ENCODE measurements around the gene SGCD.

The SGCD gene

DNA sequence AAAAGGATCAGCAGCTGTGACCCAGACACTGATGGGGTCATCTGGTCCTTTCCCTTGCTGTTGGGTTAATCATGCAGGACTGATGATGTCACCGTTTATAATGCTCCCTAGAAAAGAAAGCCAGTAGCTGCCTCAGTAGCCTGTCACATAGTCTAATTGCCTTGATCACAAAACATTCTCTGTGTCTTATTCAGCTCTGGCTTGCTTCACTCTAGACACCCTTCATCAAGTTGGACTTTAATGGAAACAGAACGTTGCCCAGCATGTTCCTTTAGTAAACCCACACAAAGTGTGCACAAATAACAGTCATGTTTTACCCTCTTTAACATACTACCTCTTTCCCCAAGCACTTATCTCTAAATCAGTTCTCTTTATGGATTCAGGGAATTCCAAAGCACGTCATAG lies 170.8 kb downstream of the SGCD start:
- Histone ChIP-seq H3K9me3 (replicated peaks in 1 of 2; ENCODE audit: control insufficient read depth in 2 of 2, insufficient read depth in 1 of 2, low read depth in 1 of 2, low read length in 2 of 2) (no peaks in the 10 kb centered on the region), H3K18ac (ENCODE audit: low read length) (no peak overlapping the region), H3K27me3 (ENCODE audit: control insufficient read depth in 3 of 3, insufficient read depth in 3 of 3, low read depth in 1 of 3, low read length in 3 of 3) (no peaks in the 10 kb centered on the region), H3K79me1 (ENCODE audit: low read depth, low read length) (no peaks in the 10 kb centered on the region), H3K36me3 (replicated peaks in 1 of 2; ENCODE audit: control insufficient read depth in 2 of 2, insufficient read depth in 2 of 2, low read length in 2 of 2) (no peaks in the 10 kb centered on the region), H2AK5ac (ENCODE audit: low read depth, low read length) (no peak overlapping the region), H4K91ac (ENCODE audit: low read depth, low read length, poor library complexity) (no peak overlapping the region), H3K14ac (ENCODE audit: low read length) (no peak overlapping the region), H2BK120ac (ENCODE audit: low read depth, low read length) (no peak overlapping the region), H2BK15ac (ENCODE audit: low read length) (no peak overlapping the region), H4K8ac (ENCODE audit: low read depth, low read length) (no peak overlapping the region), H3K4me2 (ENCODE audit: insufficient read depth, low read length, poor library complexity, severe bottlenecking) (no peak overlapping the region), H3K4me1 (ENCODE audit: control insufficient read depth in 2 of 2, insufficient read depth in 1 of 2, low read depth in 1 of 2, low read length in 2 of 2) (peaks cover 0 to 4% of the 10 kb centered on the region in 2 donors), H3K4me3 (ENCODE audit: low read length in 2 of 2) (no peak overlapping the region), H2AFZ (ENCODE audit: low read length) (no peak overlapping the region), H2BK5ac (ENCODE audit: low read length) (no peak overlapping the region), H2BK12ac (ENCODE audit: low read length) (no peak overlapping the region), H3K27ac (replicated peaks; ENCODE audit: low read length) (no peak overlapping the region), H3K23ac (ENCODE audit: low read depth, low read length, poor library complexity) (no peak overlapping the region), H3K4ac (ENCODE audit: low read length) (no peak overlapping the region), H3K9ac (ENCODE audit: low read depth, low read length, poor library complexity) (no peak overlapping the region)
- no CpG with 5 or more reads among the region's 3 CpGs for WGBS, 2 donors (ENCODE audit: extremely low coverage in 2 of 2, insufficient read length in 2 of 2, insufficient replicate concordance in 1 of 2)
- DNase-seq (ENCODE audit: low spot score), result peak; percentile 5

GRCh38 chr5:156498226-156498980 lies 171.4 kb downstream of the SGCD start:
- Histone ChIP-seq H3K4me3 (ENCODE audit: low read length in 2 of 2) (no peak overlapping the region), H2BK12ac (ENCODE audit: low read length) (no peak overlapping the region), H2AFZ (ENCODE audit: low read length) (no peak overlapping the region), H4K91ac (ENCODE audit: low read depth, low read length, poor library complexity) (no peak overlapping the region), H2BK120ac (ENCODE audit: low read depth, low read length) (no peak overlapping the region), H3K4ac (ENCODE audit: low read length) (no peak overlapping the region), H4K8ac (ENCODE audit: low read depth, low read length) (no peak overlapping the region), H2BK15ac (ENCODE audit: low read length) (no peak overlapping the region), H3K79me1 (ENCODE audit: low read depth, low read length) (no peaks in the 10 kb centered on the region), H3K9me3 (replicated peaks in 1 of 2; ENCODE audit: control insufficient read depth in 2 of 2, insufficient read depth in 1 of 2, low read depth in 1 of 2, low read length in 2 of 2) (no peaks in the 10 kb centered on the region), H3K4me2 (ENCODE audit: insufficient read depth, low read length, poor library complexity, severe bottlenecking) (no peak overlapping the region), H3K27ac (replicated peaks; ENCODE audit: low read length) (no peak overlapping the region), H2AK5ac (ENCODE audit: low read depth, low read length) (no peak overlapping the region), H3K23ac (ENCODE audit: low read depth, low read length, poor library complexity) (no peak overlapping the region), H3K4me1 (ENCODE audit: control insufficient read depth in 2 of 2, insufficient read depth in 1 of 2, low read depth in 1 of 2, low read length in 2 of 2) (peaks cover 0 to 4% of the 10 kb centered on the region in 2 donors), H3K14ac (ENCODE audit: low read length) (no peak overlapping the region), H3K18ac (ENCODE audit: low read length) (no peak overlapping the region), H2BK5ac (ENCODE audit: low read length) (no peak overlapping the region), H3K36me3 (replicated peaks in 1 of 2; ENCODE audit: control insufficient read depth in 2 of 2, insufficient read depth in 2 of 2, low read length in 2 of 2) (no peaks in the 10 kb centered on the region), H3K9ac (ENCODE audit: low read depth, low read length, poor library complexity) (no peak overlapping the region), H3K27me3 (ENCODE audit: control insufficient read depth in 3 of 3, insufficient read depth in 3 of 3, low read depth in 1 of 3, low read length in 3 of 3) (no peaks in the 10 kb centered on the region)
- DNase-seq (ENCODE audit: low spot score), result no peak
- no CpG with 5 or more reads among the region's 7 CpGs for whole genome bisulfite sequencing, 2 donors (ENCODE audit: extremely low coverage in 2 of 2, insufficient read length in 2 of 2, insufficient replicate concordance in 1 of 2)

GRCh38 chr5:156500755-156501154 lies 173.8 kb downstream of the SGCD start:
- Histone ChIP-seq H4K91ac (ENCODE audit: low read depth, low read length, poor library complexity) (no peak overlapping the region), H3K4me1 (ENCODE audit: control insufficient read depth in 2 of 2, insufficient read depth in 1 of 2, low read depth in 1 of 2, low read length in 2 of 2) (peaks cover 0 to 4% of the 10 kb centered on the region in 2 donors), H3K79me1 (ENCODE audit: low read depth, low read length) (no peaks in the 10 kb centered on the region), H4K8ac (ENCODE audit: low read depth, low read length) (no peak overlapping the region), H3K4me3 (ENCODE audit: low read length in 2 of 2) (no peak overlapping the region), H3K9me3 (replicated peaks in 1 of 2; ENCODE audit: control insufficient read depth in 2 of 2, insufficient read depth in 1 of 2, low read depth in 1 of 2, low read length in 2 of 2) (no peaks in the 10 kb centered on the region), H3K27me3 (ENCODE audit: control insufficient read depth in 3 of 3, insufficient read depth in 3 of 3, low read depth in 1 of 3, low read length in 3 of 3) (no peaks in the 10 kb centered on the region), H3K9ac (ENCODE audit: low read depth, low read length, poor library complexity) (no peak overlapping the region), H3K4me2 (ENCODE audit: insufficient read depth, low read length, poor library complexity, severe bottlenecking) (no peak overlapping the region), H3K36me3 (replicated peaks in 1 of 2; ENCODE audit: control insufficient read depth in 2 of 2, insufficient read depth in 2 of 2, low read length in 2 of 2) (no peaks in the 10 kb centered on the region), H2AFZ (ENCODE audit: low read length) (no peak overlapping the region), H2BK120ac (ENCODE audit: low read depth, low read length) (no peak overlapping the region), H2BK15ac (ENCODE audit: low read length) (no peak overlapping the region), H3K18ac (ENCODE audit: low read length) (no peak overlapping the region), H2BK12ac (ENCODE audit: low read length) (no peak overlapping the region), H3K14ac (ENCODE audit: low read length) (no peak overlapping the region), H2AK5ac (ENCODE audit: low read depth, low read length) (no peak overlapping the region), H3K23ac (ENCODE audit: low read depth, low read length, poor library complexity) (no peak overlapping the region), H2BK5ac (ENCODE audit: low read length) (no peak overlapping the region), H3K4ac (ENCODE audit: low read length) (no peak overlapping the region), H3K27ac (replicated peaks; ENCODE audit: low read length) (no peak overlapping the region)
- WGBS, 2 donors (ENCODE audit: extremely low coverage in 2 of 2, insufficient read length in 2 of 2, insufficient replicate concordance in 1 of 2), result no CpG with 5 or more reads among the region's 5 CpGs
- no peak for DNase-seq (ENCODE audit: low spot score)

GRCh38 chr5:156505101-156505500 lies 178.1 kb downstream of the SGCD start:
- no peak overlapping the region for H3K4me2 ChIP-seq (ENCODE audit: insufficient read depth, low read length, poor library complexity, severe bottlenecking)
- H2AFZ ChIP-seq (ENCODE audit: low read length), result no peak overlapping the region
- H4K91ac ChIP-seq (ENCODE audit: low read depth, low read length, poor library complexity), result no peak overlapping the region
- H2AK5ac ChIP-seq (ENCODE audit: low read depth, low read length), result no peak overlapping the region
- no peak overlapping the region for H2BK5ac ChIP-seq (ENCODE audit: low read length)
- WGBS, 2 donors (ENCODE audit: extremely low coverage in 2 of 2, insufficient read length in 2 of 2, insufficient replicate concordance in 1 of 2), result no CpG with 5 or more reads among the region's 5 CpGs
- H3K9me3 ChIP-seq (replicated peaks in 1 of 2; ENCODE audit: control insufficient read depth in 2 of 2, insufficient read depth in 1 of 2, low read depth in 1 of 2, low read length in 2 of 2), result no peaks in the 10 kb centered on the region
- no peak overlapping the region for H3K9ac ChIP-seq (ENCODE audit: low read depth, low read length, poor library complexity)
- no peak overlapping the region for H2BK120ac ChIP-seq (ENCODE audit: low read depth, low read length)
- no peak overlapping the region for H2BK15ac ChIP-seq (ENCODE audit: low read length)
- no peaks in the 10 kb centered on the region for H3K36me3 ChIP-seq (replicated peaks in 1 of 2; ENCODE audit: control insufficient read depth in 2 of 2, insufficient read depth in 2 of 2, low read length in 2 of 2)
- DNase-seq (ENCODE audit: low spot score), result no peak
- no peaks in the 10 kb centered on the region for H3K4me1 ChIP-seq (ENCODE audit: control insufficient read depth in 2 of 2, insufficient read depth in 1 of 2, low read depth in 1 of 2, low read length in 2 of 2)
- H3K27ac ChIP-seq (replicated peaks; ENCODE audit: low read length), result no peak overlapping the region
- no peak overlapping the region for H2BK12ac ChIP-seq (ENCODE audit: low read length)
- H3K23ac ChIP-seq (ENCODE audit: low read depth, low read length, poor library complexity), result no peak overlapping the region
- H3K18ac ChIP-seq (ENCODE audit: low read length), result no peak overlapping the region
- no peak overlapping the region for H3K4me3 ChIP-seq (ENCODE audit: low read length in 2 of 2)
- H3K79me1 ChIP-seq (ENCODE audit: low read depth, low read length), result no peaks in the 10 kb centered on the region
- no peak overlapping the region for H3K4ac ChIP-seq (ENCODE audit: low read length)
- H3K27me3 ChIP-seq (ENCODE audit: control insufficient read depth in 3 of 3, insufficient read depth in 3 of 3, low read depth in 1 of 3, low read length in 3 of 3), result no peaks in the 10 kb centered on the region
- H4K8ac ChIP-seq (ENCODE audit: low read depth, low read length), result no peak overlapping the region
- no peak overlapping the region for H3K14ac ChIP-seq (ENCODE audit: low read length)

Measured in neuronal stem cell (in vitro differentiated cells).